Stimulated activated naive CD4-positive, alpha-beta T cell treated with Interleukin-2 at 50 U/mL for 16 hours (primary cell): ENCODE measurements around the gene CDC42BPA.
"Not testable (repeated sequence)": the region's sequence is repeated elsewhere in the genome, so short reads cannot be mapped to it uniquely, and the experiment has no call there.

ENCODE experiments used
- DNase-seq: peaks from one replicate; lab custom pipeline; 2025; lab: John Stamatoyannopoulos, UW

CDC42BPA gene

DNA sequence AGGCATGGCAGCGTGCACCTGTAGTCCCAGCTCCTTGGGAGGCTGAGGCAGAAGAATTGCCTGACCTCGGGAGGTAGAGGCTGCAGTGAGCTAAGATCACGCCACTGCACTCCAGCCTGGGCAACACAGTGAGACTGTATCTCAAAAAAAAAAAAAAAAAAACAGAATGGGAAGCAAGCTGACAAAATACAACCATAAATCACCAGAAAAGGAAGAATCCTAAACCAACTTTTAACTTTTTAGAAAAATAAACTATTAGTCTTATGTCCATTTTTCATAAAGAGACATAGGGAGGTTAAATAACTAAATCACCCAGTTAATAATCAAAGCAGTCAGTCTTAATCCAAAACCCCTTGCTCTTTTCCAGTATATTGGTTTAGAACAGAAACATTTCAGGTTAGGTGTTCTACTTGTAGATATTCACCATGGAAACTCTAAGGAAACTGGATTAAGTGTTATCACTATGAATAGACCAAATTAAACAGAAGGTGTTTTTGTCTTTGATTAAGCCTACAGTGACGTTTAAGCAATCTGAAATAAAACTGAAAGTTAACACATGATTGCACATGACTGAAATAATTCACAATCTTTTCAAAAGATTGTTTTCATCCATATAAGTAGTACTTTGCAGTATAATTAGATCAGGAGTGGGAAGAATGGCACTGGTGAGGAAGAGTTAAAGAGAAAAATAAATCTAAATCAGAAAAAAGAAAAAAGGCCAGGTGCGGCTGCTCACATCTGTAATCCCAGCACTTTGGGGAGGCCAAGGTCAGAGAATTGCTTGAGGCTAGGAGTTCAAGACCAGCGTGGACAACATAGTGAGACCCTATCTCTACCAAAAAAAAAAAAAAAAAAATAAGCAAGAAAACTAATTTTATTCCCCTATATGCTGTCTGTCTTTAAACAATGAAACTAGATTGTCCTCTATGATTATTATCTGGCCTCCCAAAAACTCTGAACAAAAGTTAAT is 9.6 kb downstream of the CDC42BPA start:
- DNase-seq: no peak

DNA sequence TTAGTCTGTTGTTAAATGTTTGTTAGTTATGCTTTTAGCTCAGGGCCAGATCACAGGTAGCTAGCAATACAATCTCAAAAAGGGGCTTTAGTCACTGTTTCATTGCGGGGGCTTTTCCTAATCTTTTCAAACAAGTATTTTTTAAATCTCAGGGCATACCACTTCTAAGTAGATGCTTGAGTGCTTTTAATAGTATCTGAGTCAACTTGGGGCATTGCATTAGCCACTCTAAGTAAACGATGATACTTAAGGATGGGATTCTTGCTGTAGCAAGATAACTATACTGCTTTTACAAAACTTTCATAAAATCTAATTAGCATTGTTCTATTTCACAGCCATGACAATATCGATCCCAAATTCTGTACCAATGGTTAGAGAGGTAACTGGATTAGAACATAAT is 11.6 kb downstream of the CDC42BPA start:
- no peak for DNase-seq

DNA sequence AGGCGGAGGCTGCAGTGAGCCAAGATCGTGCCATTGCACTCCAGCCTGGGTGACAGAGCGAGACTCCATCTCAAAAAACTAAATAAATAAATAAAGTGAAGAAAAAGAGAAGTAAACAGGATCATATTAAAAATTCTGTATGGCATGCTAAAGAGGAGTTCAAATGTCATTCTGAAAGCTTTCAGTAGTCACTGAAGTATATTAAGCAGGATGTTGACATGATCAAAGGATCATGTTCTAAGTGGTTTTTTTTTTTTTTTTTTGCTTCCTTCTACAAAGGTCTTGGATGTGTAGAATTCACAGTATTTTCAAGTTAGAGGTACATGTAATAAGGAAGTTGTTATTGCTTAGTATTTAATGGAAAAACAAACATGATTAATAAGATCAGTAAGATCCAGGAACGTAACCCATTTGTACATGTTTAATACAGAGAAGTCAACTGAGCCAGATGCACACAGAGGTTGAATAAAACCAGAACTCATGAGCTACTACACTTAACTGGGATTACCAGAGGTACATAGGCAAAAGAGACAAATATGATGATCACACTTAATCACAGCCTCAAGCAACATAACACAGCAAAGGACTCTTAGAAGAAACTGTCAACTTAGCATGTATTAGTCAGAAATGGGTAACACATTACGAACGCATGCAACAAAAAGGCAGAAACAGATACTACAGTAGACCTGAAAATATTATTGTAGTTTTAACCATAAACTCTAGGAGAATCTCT is 12.2 kb downstream of the CDC42BPA start:
- DNase-seq: no peak

DNA sequence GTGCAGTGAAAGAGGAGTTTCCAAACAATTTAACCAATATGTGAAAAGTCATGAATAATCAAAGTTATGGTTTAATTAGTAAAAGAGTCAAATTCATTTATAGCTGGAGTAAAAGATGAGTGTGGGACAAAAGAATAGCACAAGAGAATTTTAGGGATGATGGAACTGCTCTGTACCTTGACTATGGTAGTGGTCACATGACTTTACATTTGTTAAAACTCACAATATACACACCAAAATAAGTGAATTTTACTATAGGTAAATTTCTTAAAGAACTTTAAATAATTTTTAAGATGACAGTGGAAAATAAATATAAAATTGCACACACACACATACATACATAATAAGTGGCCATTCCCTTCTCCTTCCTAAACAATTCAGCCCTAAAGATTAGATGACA is 13.6 kb downstream of the CDC42BPA start:
- no peak for DNase-seq

DNA sequence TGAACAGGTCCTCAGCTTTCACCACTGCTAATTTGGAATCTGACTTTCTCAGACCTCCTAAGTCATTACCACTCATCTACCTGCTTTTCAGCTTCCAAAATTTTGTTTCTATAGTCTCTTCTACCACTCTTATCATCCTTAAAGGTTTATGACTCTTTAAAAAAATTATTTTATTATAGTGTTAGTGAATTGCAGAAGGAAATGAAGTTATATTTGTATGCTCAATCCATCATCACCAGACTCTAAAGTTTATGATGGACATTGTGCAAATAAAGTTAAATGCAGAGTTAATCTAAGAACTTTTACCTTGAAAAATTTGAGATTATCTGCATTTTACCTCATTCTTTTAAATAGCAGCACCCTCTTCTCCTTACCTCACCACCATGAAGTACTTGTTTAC is 14.6 kb downstream of the CDC42BPA start:
- DNase-seq: no peak

DNA sequence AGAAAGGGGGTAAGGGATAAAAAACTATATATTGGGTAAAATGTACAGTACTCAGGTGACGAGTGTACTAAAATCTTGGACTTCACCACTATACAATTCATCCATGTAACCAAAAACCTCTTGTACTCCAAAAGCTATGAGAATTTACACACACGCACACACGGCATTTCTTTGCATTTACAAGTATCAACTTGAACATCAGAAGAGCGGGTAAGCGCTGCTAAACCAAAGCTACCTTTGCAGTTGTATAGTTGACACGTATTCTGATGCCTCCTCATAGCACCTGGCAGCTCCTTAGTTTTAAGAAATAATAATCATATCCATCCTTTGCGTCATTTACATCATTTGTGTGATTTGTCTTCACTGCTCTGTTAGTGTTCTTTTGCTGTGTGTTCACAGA is 17.6 kb downstream of the CDC42BPA start:
- DNase-seq: no peak

DNA sequence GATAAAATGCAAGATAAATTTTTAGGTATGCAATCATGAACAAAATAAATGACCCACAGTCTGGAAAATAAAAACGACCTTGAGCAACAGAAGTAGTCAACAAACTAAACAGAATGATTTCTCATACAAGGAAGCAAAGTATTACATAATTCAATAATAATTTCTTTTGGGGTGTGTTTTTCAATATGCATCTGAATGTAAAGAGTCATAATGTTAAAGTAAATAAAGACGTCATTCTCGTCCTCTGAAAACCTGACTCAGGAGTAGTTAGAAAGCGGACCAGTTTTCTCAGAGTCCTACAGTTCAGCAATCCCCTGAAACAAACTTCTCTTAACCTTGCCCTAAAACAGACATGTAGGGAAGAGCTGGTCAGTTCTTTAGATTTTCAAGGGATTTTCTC is 18.6 kb downstream of the CDC42BPA start:
- no peak for DNase-seq

DNA sequence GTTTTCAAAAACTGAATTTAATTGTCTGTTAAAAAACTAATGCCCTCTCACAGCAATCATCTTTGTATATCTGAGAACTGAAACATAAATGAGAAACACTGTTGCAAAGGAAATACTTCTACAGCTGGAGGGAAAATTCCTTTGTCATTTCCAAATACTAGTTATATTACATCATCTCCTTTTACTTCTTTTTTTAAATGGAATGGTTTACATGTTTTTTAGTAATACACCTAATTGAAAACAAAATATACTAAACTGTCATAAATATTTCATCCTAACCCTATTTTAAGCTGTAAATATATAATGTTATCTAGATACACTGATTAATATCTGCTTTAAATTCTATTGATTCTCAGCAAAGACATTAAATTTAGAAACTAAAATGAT is 19.1 kb downstream of the CDC42BPA start:
- no peak for DNase-seq

DNA sequence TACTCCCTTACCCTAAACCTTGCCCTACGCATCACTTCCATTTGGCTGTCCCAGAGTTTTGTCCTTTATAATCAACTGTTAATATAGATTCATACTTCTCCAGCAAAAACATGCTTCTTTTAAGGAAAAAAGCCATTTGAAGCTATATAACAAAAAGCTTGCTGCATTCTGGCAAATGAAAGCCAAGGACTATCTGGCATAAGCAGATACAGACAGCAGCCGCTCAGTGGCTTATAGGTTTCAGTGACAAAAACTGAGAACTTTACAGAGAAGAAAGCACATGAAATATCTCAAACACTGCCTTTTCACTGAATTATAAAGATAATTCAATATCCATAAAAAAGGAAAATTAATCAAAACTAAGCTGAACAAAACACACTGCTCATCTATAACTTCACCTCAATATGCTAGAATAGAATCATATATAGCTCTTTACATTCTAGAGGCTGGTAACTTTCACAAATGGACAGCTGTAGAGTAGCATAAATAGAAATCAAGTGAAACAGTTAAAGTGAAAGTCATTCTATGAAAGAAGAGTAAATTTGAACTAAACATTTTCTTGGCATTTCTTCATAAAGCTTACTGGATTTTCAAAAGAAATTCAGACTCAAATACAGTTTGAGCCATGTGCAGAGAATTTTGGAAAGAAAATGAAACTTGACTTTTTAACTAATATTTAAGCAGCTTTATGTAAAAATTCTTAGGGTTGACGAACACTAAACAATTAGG is 19.6 kb downstream of the CDC42BPA start:
- DNase-seq: no peak

DNA sequence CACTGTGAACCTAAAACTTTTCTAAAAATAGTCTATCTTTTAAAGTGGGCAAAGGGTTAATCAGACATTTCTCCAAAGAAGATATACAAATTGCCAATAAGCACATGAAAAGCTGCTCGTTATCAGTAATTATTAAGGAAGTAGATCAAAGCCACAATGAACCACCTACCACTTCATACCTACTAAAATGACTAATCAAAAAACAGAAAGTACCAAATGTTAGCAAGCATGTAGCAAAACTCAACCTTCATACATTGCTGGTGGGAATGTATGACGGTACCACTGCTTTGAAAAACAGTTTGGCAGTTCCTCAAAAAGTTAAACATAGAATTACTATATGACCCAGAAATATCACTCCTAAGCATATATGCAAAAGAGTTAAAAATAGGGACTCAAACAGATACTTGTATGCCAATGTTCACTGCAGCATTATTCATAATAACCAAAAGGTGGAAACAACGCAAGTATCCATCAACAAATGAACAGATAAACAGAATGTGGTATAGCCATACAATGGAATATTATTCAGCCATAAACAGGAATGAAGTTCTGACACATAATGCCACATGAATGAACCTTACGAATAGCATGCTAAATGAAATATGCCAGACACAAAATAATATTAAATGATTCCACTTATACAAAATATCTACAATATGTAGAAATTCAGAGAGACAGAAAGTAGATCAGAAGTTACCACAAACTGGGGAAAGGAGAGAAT is 21.1 kb downstream of the CDC42BPA start:
- no peak for DNase-seq

DNA sequence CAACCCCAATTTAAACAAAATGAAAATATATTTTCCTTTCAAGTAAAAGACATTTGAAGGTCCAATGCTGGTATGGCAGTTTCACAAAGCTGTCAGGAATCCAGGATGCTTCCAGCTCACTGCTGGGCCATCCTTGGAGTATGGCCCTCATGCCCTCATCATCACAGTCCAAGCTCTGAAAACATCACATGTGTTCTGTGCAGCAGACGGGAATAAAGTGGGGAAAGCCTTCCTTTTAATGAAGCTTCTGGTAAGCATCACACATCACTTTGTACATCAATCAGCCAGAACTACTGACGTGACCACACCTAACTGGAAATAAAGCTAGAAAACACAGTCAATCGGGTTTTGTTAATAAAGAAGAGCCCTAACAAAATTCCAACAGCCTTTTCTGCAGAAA is 22.7 kb downstream of the CDC42BPA start:
- no peak for DNase-seq

DNA sequence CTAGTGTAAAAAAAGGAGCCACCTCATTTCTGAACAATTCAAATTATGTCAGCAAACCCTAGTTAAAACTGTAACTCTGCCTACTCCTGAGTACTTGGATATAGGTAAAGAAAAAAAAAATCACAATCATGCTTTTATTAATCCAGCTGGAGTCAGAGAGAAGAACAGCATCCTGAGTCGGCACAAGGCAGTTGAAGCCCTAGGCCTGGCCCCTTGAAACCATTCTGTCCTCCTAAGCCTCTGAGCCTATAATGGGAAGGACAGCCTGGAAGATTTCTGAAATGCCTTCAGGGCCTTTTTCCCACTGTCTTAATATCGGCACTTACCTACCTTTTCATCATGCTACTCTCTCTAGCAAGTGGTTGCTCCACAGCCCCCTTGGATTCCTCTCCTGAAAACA is 32.5 kb downstream of the CDC42BPA start:
- no peak for DNase-seq

DNA sequence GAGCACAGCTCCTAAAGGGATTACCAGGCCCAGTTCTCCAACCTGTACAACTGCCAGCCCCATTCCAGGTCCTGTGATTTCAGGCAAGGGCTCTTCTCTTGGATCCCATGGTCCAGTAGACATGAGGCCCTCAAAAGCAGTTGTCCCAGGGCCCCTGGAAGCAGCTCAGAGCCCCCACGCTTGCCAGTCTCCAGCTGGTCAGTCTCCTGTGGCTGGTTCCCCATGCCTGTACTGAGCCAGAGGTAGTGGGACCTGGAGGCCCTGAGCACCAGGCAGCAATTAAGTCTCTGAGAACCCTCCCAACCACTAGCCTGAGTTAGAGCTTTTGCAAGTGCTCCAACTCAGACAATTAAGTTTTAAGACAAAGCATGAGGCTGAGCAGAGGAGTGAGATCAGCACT is 36.9 kb downstream of the CDC42BPA start:
- DNase-seq: no peak

DNA sequence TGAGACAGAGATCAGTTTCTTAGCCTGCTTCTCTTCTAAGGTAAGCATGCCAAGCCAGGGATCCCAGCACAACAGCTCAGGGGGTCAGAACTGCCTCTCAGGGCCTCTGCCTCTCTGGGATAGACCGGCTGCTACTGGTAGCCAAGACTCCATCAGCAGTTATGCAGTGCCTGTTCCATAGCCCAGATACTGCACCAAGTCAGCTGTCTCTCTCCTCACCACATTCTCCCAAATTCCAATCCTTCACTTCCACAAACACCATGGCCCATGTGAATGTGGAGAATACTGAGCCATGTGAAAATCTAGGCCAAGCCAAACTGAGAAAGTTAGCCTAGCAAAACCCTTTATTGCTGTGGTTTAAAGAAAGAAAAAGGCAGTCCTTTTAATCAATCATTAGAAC is 37.5 kb downstream of the CDC42BPA start:
- no peak for DNase-seq

DNA sequence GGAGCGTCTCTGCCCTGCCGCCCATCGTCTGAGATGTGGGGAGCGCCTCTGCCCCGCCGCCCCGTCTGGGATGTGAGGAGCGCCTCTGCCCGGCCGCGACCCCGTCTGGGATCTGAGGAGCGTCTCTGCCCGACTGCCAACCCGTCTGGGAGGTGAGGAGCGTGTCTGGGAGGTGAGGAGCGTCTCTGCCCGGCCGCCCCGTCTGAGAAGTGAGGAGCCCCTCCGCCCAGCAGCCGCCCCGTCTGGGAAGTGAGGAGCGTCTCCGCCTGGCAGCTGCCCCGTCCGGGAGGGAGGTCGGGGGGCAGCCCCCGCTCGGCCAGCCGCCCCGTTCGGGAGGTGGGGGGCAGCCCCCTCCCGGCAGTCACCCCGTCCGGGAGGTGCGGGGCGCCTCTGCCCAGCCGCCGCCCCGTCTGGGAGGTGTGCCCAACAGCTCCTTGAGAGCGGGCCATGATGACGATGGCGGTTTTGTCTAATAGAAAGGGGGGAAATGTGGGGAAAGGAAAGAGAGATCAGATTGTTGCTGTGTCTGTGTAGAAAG is 42.1 kb downstream of the CDC42BPA start:
- not testable (repeated sequence) for DNase-seq

DNA sequence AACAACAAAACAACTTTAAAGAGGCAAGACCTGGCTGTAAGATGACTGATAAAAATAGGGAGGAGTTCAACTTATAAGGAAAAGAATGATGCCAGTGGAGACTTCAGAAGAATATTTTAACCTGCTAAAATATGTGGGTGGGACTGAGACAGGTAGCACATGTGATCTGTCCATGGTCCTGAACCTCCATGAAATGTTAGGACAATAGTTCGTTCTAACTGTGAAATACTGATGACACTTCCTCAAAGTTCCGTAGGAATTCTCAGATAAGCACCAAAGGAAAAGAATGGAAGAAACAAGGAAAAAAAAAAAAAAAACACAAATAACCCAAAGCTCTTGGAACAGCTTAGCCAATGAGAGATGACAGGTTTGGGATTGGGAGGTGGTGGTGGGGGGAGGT is 44.7 kb downstream of the CDC42BPA start:
- no peak for DNase-seq

DNA sequence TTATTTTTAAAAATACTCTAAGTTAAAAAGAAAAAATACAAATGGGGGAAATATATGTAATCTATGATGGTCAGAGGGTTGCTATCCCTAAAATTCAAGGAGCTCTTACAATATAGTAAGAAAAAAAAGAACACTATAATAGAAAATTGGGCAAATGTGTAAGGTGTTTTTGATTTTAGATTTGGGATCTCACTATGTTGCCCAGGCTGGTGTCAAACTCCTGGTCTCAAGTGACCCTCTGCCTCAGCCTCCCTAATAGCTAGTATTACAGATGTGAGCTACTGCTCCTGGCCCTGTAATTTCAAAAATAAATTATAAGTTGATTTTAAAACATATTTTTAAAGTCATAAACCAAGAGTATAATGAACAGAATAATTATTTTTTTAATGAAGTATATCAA is 45.9 kb downstream of the CDC42BPA start:
- DNase-seq: no peak

DNA sequence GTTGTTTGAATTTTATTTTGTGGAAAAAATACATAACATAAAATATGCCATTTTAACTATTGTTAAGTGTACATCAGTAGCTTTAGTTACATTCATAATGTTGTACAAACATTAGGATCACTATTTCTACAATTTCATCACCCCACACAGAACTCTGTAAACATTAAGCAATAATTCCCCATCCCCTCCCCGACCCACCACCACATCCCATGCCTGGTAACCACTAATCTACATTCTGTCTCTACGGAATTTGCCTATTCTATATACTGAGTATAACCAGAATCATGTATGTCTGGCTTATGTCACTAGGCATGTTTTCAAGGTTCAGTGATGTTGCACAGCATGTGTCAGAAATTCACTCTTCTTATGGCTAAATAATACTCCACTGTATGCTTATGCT is 47.7 kb downstream of the CDC42BPA start:
- no peak for DNase-seq

DNA sequence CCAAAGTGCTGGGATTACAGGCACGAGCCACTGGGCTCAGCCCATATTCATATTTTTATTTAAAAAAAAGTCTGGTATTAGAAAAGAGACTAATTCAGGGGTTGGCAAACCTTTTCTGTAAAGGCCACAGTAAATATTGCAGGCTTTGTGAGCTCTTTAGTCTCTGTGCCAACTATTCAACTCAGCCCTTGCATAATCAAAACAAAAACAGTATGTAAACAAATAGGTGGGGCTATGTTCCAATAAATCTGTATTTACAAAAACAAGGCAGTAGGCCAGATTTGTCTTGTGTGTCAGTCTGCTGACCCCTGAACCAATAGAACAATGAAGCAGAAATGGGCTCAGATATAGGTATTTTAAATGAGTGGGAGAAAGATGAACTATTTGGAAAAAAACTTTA is 49.3 kb downstream of the CDC42BPA start:
- no peak for DNase-seq

DNA sequence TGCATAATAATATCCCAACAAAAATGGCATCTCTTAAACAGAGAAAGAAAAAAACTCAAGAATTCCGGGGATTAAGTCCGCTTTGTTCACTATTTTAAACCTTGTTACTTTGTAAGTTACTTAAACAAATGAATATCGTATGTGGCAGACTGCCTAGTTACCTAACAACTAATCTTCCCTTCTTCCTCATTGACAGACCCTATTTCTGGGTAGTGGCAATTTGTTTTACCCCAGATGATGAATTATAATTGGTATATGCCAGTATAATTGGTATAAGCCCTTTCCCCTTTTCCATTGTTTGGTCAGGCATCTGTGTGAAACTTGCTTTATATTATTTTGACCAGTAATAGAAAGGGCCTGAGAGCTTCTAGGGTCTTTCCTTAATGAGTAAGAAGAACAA is 52.4 kb downstream of the CDC42BPA start:
- no peak for DNase-seq

DNA sequence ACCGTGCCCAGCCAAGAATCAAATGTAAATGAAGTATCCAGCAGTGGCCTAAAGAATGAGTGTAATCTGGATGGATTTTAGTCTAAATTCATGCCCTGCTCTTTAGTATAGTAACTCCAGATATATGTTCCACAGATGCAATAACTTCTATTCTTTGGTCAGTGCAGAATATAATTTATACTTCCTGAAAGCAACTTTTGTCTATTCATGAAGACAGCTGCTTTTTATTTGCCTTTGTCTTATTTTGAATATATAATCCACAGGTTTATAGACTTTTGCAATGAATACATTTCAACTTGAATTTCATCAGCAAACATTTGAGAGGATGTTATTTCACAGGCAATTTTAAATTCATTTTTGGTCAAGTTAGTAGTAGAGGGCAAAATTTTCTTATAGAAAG is 54.4 kb downstream of the CDC42BPA start:
- DNase-seq: no peak

DNA sequence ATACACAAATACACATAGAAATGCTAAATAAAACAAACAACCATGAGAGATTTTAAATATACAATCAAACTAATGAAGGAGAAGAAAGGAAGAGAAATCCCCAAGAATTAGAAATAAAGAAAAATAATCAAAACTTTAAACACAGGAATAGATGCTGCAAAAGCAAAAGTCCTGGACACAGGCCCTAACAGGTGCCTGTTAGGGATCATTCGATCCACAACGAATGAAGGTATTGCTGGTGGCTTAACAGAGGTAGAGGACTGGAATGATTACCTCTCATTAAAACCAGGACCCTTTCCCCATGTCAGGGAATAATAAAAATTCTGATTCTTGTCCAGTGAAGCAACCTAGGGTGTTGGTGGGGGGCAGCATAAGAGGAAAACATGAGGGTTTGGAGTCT is 56.8 kb downstream of the CDC42BPA start:
- no peak for DNase-seq
